ENCODE measurements around the gene RGMB.

The RGMB gene

GRCh38 chr5:98773214-98773463 is 324 bp upstream of the RGMB start:
- Mint-ChIP-seq H3K4me3 (peak overlapping the region; percentile 94), H3K36me3 (no peaks in the 10 kb centered on the region), H3K27ac (peak overlapping the region; percentile 66), H3K9me3 (ENCODE audit: low read depth) (no peaks in the 10 kb centered on the region), H3K4me1 (ENCODE audit: low read depth) (peaks cover 64% of the 10 kb centered on the region), H3K27me3 (peaks cover under 1% of the 10 kb centered on the region)

- Mint-ChIP-seq H3K9me3 (ENCODE audit: low read depth) (no peaks in the 10 kb centered on the region), H3K36me3 (no peaks in the 10 kb centered on the region), H3K4me3 (peak overlapping the region; percentile 93), H3K27me3 (no peaks in the 10 kb centered on the region), H3K27ac (peak overlapping the region; percentile 81), H3K4me1 (ENCODE audit: low read depth) (peaks cover 68% of the 10 kb centered on the region)
Measured at GRCh38 chr5:98774192-98775033, 950 bp downstream of the RGMB start.

- peak overlapping the region; percentile 93 for H3K4me3 Mint-ChIP-seq
Measured at GRCh38 chr5:98775246-98776065, 2.0 kb downstream of the RGMB start.

GRCh38 chr5:98776066-98776705 is 2.7 kb downstream of the RGMB start:
- H3K36me3 Mint-ChIP-seq = peaks cover 4% of the 10 kb centered on the region
- H3K4me1 Mint-ChIP-seq (ENCODE audit: low read depth) = peaks cover 61% of the 10 kb centered on the region
- H3K27ac Mint-ChIP-seq = no peak overlapping the region
- no peaks in the 10 kb centered on the region for H3K27me3 Mint-ChIP-seq
- H3K9me3 Mint-ChIP-seq (ENCODE audit: low read depth) = no peaks in the 10 kb centered on the region
- peak overlapping the region; percentile 93 for H3K4me3 Mint-ChIP-seq

More at GRCh38 chr5:98775246-98776065, 2.0 kb downstream of the RGMB start:
- Mint-ChIP-seq H3K9me3 (ENCODE audit: low read depth) (no peaks in the 10 kb centered on the region), H3K27me3 (no peaks in the 10 kb centered on the region), H3K36me3 (peaks cover 2% of the 10 kb centered on the region), H3K27ac (no peak overlapping the region), H3K4me1 (ENCODE audit: low read depth) (peaks cover 67% of the 10 kb centered on the region)

- Mint-ChIP-seq H3K36me3 (peaks cover 7% of the 10 kb centered on the region), H3K4me1 (ENCODE audit: low read depth) (peaks cover 58% of the 10 kb centered on the region), H3K27me3 (no peaks in the 10 kb centered on the region), H3K9me3 (ENCODE audit: low read depth) (no peaks in the 10 kb centered on the region), H3K4me3 (no peak overlapping the region), H3K27ac (no peak overlapping the region)
Measured at GRCh38 chr5:98777295-98777694, 3.8 kb downstream of the RGMB start.

- peaks cover 11% of the 10 kb centered on the region for H3K36me3 Mint-ChIP-seq
- H3K4me1 Mint-ChIP-seq (ENCODE audit: low read depth) = peaks cover 60% of the 10 kb centered on the region
- no peaks in the 10 kb centered on the region for H3K9me3 Mint-ChIP-seq (ENCODE audit: low read depth)
- H3K4me3 Mint-ChIP-seq = no peak overlapping the region
- H3K27me3 Mint-ChIP-seq = no peaks in the 10 kb centered on the region
- H3K27ac Mint-ChIP-seq = no peak overlapping the region
Measured at GRCh38 chr5:98779264-98779877, 5.9 kb downstream of the RGMB start.

GRCh38 chr5:98780390-98780789 is 6.9 kb downstream of the RGMB start:
- no peak overlapping the region for H3K27ac Mint-ChIP-seq
- H3K27me3 Mint-ChIP-seq = no peaks in the 10 kb centered on the region
- H3K36me3 Mint-ChIP-seq = peaks cover 11% of the 10 kb centered on the region
- peaks cover 60% of the 10 kb centered on the region for H3K4me1 Mint-ChIP-seq (ENCODE audit: low read depth)
- H3K9me3 Mint-ChIP-seq (ENCODE audit: low read depth) = no peaks in the 10 kb centered on the region
- no peak overlapping the region for H3K4me3 Mint-ChIP-seq

GRCh38 chr5:98781520-98781919 is 8.1 kb downstream of the RGMB start:
- Mint-ChIP-seq H3K4me3 (no peak overlapping the region), H3K4me1 (ENCODE audit: low read depth) (peaks cover 61% of the 10 kb centered on the region), H3K36me3 (peaks cover 11% of the 10 kb centered on the region), H3K27me3 (no peaks in the 10 kb centered on the region), H3K27ac (no peak overlapping the region), H3K9me3 (ENCODE audit: low read depth) (no peaks in the 10 kb centered on the region)

- Mint-ChIP-seq H3K9me3 (ENCODE audit: low read depth) (no peaks in the 10 kb centered on the region), H3K4me3 (no peak overlapping the region), H3K27me3 (no peaks in the 10 kb centered on the region), H3K27ac (no peak overlapping the region), H3K4me1 (ENCODE audit: low read depth) (peaks cover 62% of the 10 kb centered on the region), H3K36me3 (peaks cover 13% of the 10 kb centered on the region)
Measured at GRCh38 chr5:98781964-98782363, 8.5 kb downstream of the RGMB start.

- no peaks in the 10 kb centered on the region for H3K27me3 Mint-ChIP-seq
- H3K36me3 Mint-ChIP-seq = peaks cover 13% of the 10 kb centered on the region
- no peak overlapping the region for H3K27ac Mint-ChIP-seq
- no peaks in the 10 kb centered on the region for H3K9me3 Mint-ChIP-seq (ENCODE audit: low read depth)
- no peak overlapping the region for H3K4me3 Mint-ChIP-seq
- peaks cover 55% of the 10 kb centered on the region for H3K4me1 Mint-ChIP-seq (ENCODE audit: low read depth)
Measured at GRCh38 chr5:98783051-98783649, 9.7 kb downstream of the RGMB start.

- Mint-ChIP-seq H3K4me3 (no peak overlapping the region), H3K27ac (no peak overlapping the region), H3K36me3 (peaks cover 13% of the 10 kb centered on the region), H3K27me3 (no peaks in the 10 kb centered on the region), H3K4me1 (ENCODE audit: low read depth) (peaks cover 48% of the 10 kb centered on the region), H3K9me3 (ENCODE audit: low read depth) (no peaks in the 10 kb centered on the region)
Measured at GRCh38 chr5:98784411-98784810, 10.9 kb downstream of the RGMB start.

- peaks cover 47% of the 10 kb centered on the region for H3K4me1 Mint-ChIP-seq (ENCODE audit: low read depth)
- H3K27me3 Mint-ChIP-seq = no peaks in the 10 kb centered on the region
- H3K36me3 Mint-ChIP-seq = peaks cover 12% of the 10 kb centered on the region
- H3K27ac Mint-ChIP-seq = no peak overlapping the region
- no peaks in the 10 kb centered on the region for H3K9me3 Mint-ChIP-seq (ENCODE audit: low read depth)
- no peak overlapping the region for H3K4me3 Mint-ChIP-seq
Measured at GRCh38 chr5:98785244-98785643, 11.8 kb downstream of the RGMB start.

- Mint-ChIP-seq H3K4me1 (ENCODE audit: low read depth) (peaks cover 50% of the 10 kb centered on the region), H3K4me3 (no peak overlapping the region), H3K27ac (no peak overlapping the region), H3K9me3 (ENCODE audit: low read depth) (no peaks in the 10 kb centered on the region), H3K36me3 (peaks cover 8% of the 10 kb centered on the region), H3K27me3 (no peaks in the 10 kb centered on the region)
Measured at GRCh38 chr5:98786191-98786853, 12.9 kb downstream of the RGMB start.

GRCh38 chr5:98787131-98787719 is 13.8 kb downstream of the RGMB start:
- Mint-ChIP-seq H3K4me1 (ENCODE audit: low read depth) (peaks cover 46% of the 10 kb centered on the region), H3K27ac (no peak overlapping the region), H3K36me3 (peaks cover 6% of the 10 kb centered on the region), H3K27me3 (no peaks in the 10 kb centered on the region), H3K9me3 (ENCODE audit: low read depth) (no peaks in the 10 kb centered on the region), H3K4me3 (no peak overlapping the region)
